Liver (tissue), 9 donors: ENCODE results near the gene DCHS2. TPM values are rescaled to one million over a fixed set of nuclear protein-coding genes. Genes with fewer than 3 reads are reported as not detected.

Experiments
- DNase-seq: peaks from one replicate; pipeline ENCODE4 v3.0.0-alpha.2; 2017; ENCODE audit warnings: low spot score
- H3K27ac ChIP-seq, 2 donors: one replicate each; pipeline ENCODE4 v1.7.0; 2013; ENCODE audit warnings: inconsistent platforms in 2 of 2, low read length in 2 of 2, control low read depth in 1 of 2, low read depth in 1 of 2, mild to moderate bottlenecking in 1 of 2
- H3K27me3 ChIP-seq, 4 donors: one replicate each; pipeline versions ENCODE4 v1.6.1 to v1.7.0; 2013; ENCODE audit warnings: low read length in 3 of 4, inconsistent platforms in 1 of 4, mild to moderate bottlenecking in 1 of 4, moderate library complexity in 1 of 4; ENCODE audit not compliant: control insufficient read depth in 4 of 4, insufficient read depth in 4 of 4
- H3K36me3 ChIP-seq, 4 donors: one replicate each; pipeline versions ENCODE4 v1.6.1 to v1.7.0; 2013; ENCODE audit warnings: low read length in 3 of 4, mild to moderate bottlenecking in 3 of 4, low read depth in 1 of 4, moderate library complexity in 1 of 4; ENCODE audit not compliant: control insufficient read depth in 4 of 4, insufficient read depth in 3 of 4
- H3K4me1 ChIP-seq, 4 donors: one replicate each; pipeline versions ENCODE4 v1.6.1 to v1.7.0; 2013; ENCODE audit warnings: low read length in 3 of 4, mild to moderate bottlenecking in 3 of 4, moderate library complexity in 1 of 4; ENCODE audit not compliant: control insufficient read depth in 4 of 4, insufficient read depth in 4 of 4
- H3K4me3 ChIP-seq, 3 donors: one replicate each; pipeline versions ENCODE4 v1.6.1 to v1.7.0; 2013; ENCODE audit warnings: low read length in 3 of 3, control low read depth in 1 of 3, low read depth in 1 of 3, mild to moderate bottlenecking in 1 of 3
- H3K9ac ChIP-seq, 2 donors: one replicate each; pipeline ENCODE4 v1.7.0; 2013; ENCODE audit warnings: low read length in 2 of 2, mild to moderate bottlenecking in 2 of 2, moderate library complexity in 2 of 2, control low read depth in 1 of 2, low read depth in 1 of 2
- H3K9me3 ChIP-seq, 4 donors: one replicate each; pipeline versions ENCODE4 v1.6.1 to v1.7.0; 2013; ENCODE audit warnings: low read length in 3 of 4; ENCODE audit not compliant: control insufficient read depth in 4 of 4
- ATF3 ChIP-seq: IDR thresholded peaks from 2 replicates; pipeline ENCODE4 v1.6.1; 2016; ENCODE audit warnings: antibody characterized with exemption
- EGR1 ChIP-seq, 2 donors: IDR thresholded peaks; 2 replicates each; pipeline ENCODE4 v1.6.1; 2016 to 2018; ENCODE audit warnings: antibody characterized with exemption in 2 of 2, low read depth in 2 of 2
- FOXA1 ChIP-seq: IDR thresholded peaks from 2 replicates; pipeline ENCODE4 v1.6.1; 2016; ENCODE audit warnings: antibody characterized with exemption
- GABPA ChIP-seq, 2 donors: IDR thresholded peaks in 1 of 2; conservative IDR thresholded peaks in 1 of 2; 2 replicates each; pipeline ENCODE4 v1.6.1; 2016; ENCODE audit warnings: antibody characterized with exemption in 2 of 2, mild to moderate bottlenecking in 1 of 2, moderate library complexity in 1 of 2
- HNF4G ChIP-seq: IDR thresholded peaks from 2 replicates; pipeline ENCODE4 v1.6.1; 2016; ENCODE audit warnings: antibody characterized with exemption
- JUND ChIP-seq, 2 donors: IDR thresholded peaks; 2 replicates each; pipeline ENCODE4 v1.6.1; 2016; ENCODE audit warnings: antibody characterized with exemption in 2 of 2
- MAX ChIP-seq: IDR thresholded peaks from 2 replicates; pipeline ENCODE4 v1.6.1; 2016; ENCODE audit warnings: antibody characterized with exemption
- NR2F2 ChIP-seq: IDR thresholded peaks from 2 replicates; pipeline ENCODE4 v1.6.1; 2016; ENCODE audit warnings: antibody characterized with exemption
- RAD21 ChIP-seq, 2 donors: IDR thresholded peaks; 2 replicates each; pipeline ENCODE4 v1.6.1; 2016; ENCODE audit warnings: antibody characterized with exemption in 2 of 2, mild to moderate bottlenecking in 2 of 2
- TAF1 ChIP-seq: conservative IDR thresholded peaks from 2 replicates; pipeline ENCODE4 v1.6.1; 2016; ENCODE audit warnings: antibody characterized with exemption, mild to moderate bottlenecking
- YY1 ChIP-seq: IDR thresholded peaks from 2 replicates; pipeline ENCODE4 v1.6.1; 2016; ENCODE audit warnings: antibody characterized with exemption, mild to moderate bottlenecking
- ZBTB33 ChIP-seq: IDR thresholded peaks from 2 replicates; pipeline ENCODE4 v1.6.1; 2016; ENCODE audit warnings: antibody characterized with exemption
- WGBS: extraction: QIAGEN DNeasy Blood & Tissue Kit; methylation state at CpG from one replicate; pipeline ENCODE4 v1.1.7; 2013; 5-methylcytosine and 5-hydroxymethylcytosine counted together
- polyA plus RNA-seq, 2 donors: library from polyadenylated mRNA; stranded (reverse) in 1 of 2; unstranded in 1 of 2; fragments of 200-250 nt in 1 of 2; fragments of >200 nt in 1 of 2; fragmentation: Nextera tagmentation in 1 of 2; extraction: Ambion mirVana in 1 of 2; gene quantifications; one replicate each; pipeline versions ENCODE4 v1.2.1 to v1.2.3, GENCODE V29; 2013 to 2015
- total RNA-seq, 2 donors: library from RNA; depleted of rRNA; stranded (reverse); fragments of >200 nt; gene quantifications; one replicate each; pipeline ENCODE4 v1.2.3, GENCODE V29; 2014
- donor health status: healthy.
- donor health status: healthy.
- donor health status: healthy.
- donor health status: healthy.
- donor health status: healthy.

DCHS2 gene
- total and polyA plus RNA-seq, 4 donors = 0.07 to 0.50 (median 0.09) TPM; not detected in 1

GRCh38 chr4:154343651-154344050, 147.9 kb downstream of the DCHS2 start:
- 72% methylated on average over 3 of the region's 3 CpGs for WGBS
- Histone ChIP-seq H3K9me3 (no peaks in the 10 kb centered on the region), H3K9ac (no peak overlapping the region), H3K27ac (no peak overlapping the region), H3K4me1 (no peaks in the 10 kb centered on the region), H3K36me3 (no peaks in the 10 kb centered on the region), H3K27me3 (peaks cover 0 to 2% (median 0%) of the 10 kb centered on the region in 4 donors), H3K4me3 (no peak overlapping the region)
- DNase-seq = no peak
- TF ChIP-seq MAX (no peak), EGR1 (IDR thresholded peaks at IDR 0.05; ENCODE audit: low read depth in 2 of 2) (no peak), ZBTB33 (no peak), NR2F2 (no peak), JUND (IDR thresholded peaks at IDR 0.05) (no peak), RAD21 (IDR thresholded peaks at IDR 0.05) (no peak), FOXA1 (no peak), GABPA (IDR thresholded peaks at IDR 0.05 in 1 of 2, conservative IDR thresholded peaks at IDR 0.05 in 1 of 2) (no peak)

- DNase-seq = no peak
- H3K9ac ChIP-seq = no peak overlapping the region
- no peaks in the 10 kb centered on the region for H3K36me3 ChIP-seq
- no peak overlapping the region for H3K4me3 ChIP-seq
- H3K4me1 ChIP-seq = no peaks in the 10 kb centered on the region
- H3K27me3 ChIP-seq = peaks cover 0 to 2% (median 0%) of the 10 kb centered on the region in 4 donors
- TF ChIP-seq FOXA1 (no peak), ZBTB33 (no peak), RAD21 (IDR thresholded peaks at IDR 0.05) (no peak), MAX (no peak), YY1 (no peak), TAF1 (no peak), HNF4G (no peak), NR2F2 (no peak), ATF3 (no peak)
- H3K27ac ChIP-seq = no peak overlapping the region
- H3K9me3 ChIP-seq = no peaks in the 10 kb centered on the region
- WGBS = 93% methylated on average over 3 of the region's 3 CpGs
Observed at GRCh38 chr4:154341448-154341847, 150.2 kb downstream of the DCHS2 start.

GRCh38 chr4:154335588-154335987, 156.0 kb downstream of the DCHS2 start:
- WGBS = 92% methylated on average over 2 of the region's 2 CpGs
- Histone ChIP-seq H3K4me1 (peaks cover 0 to 8% (median 2%) of the 10 kb centered on the region in 4 donors), H3K27ac (no peak overlapping the region), H3K27me3 (peaks cover 0 to 20% (median 5%) of the 10 kb centered on the region in 4 donors), H3K4me3 (no peak overlapping the region), H3K36me3 (no peaks in the 10 kb centered on the region), H3K9ac (no peak overlapping the region), H3K9me3 (peaks cover 0 to 5% (median 0%) of the 10 kb centered on the region in 4 donors)
- TF ChIP-seq TAF1 (no peak), ATF3 (no peak), FOXA1 (no peak), NR2F2 (no peak)
- no peak for DNase-seq
